ENCODE data around the gene NANS.

- no peak for TF ChIP-seq CTCF (IDR thresholded peaks at IDR 0.05)
- no peak for TF ChIP-seq POLR2A (IDR thresholded peaks at IDR 0.05)
These were observed 35.9 kb upstream of the NANS start for GRCh38 chr9:98020476-98021145.

All from esophagus squamous epithelium (tissue), 4 donors.